A172 (cell line): ENCODE measurements around the gene PALLD. TPM values are rescaled to one million over a fixed set of nuclear protein-coding genes. Genes with fewer than 3 reads are reported as not detected.

Experiments
- DNase-seq: peaks from one replicate; pipeline ENCODE4 v3.0.0-alpha.2; 2015; ENCODE audit warnings: low spot score
- total RNA-seq: library from RNA; depleted of rRNA; stranded (reverse); fragments of >200 nt; shearing (Covaris generic); gene quantifications from 2 replicates; pipeline ENCODE4 v1.2.3, GENCODE V29; 2014

PALLD gene
- total RNA-seq, 1 experiment from 2014 or later: 17.9 TPM

DNA sequence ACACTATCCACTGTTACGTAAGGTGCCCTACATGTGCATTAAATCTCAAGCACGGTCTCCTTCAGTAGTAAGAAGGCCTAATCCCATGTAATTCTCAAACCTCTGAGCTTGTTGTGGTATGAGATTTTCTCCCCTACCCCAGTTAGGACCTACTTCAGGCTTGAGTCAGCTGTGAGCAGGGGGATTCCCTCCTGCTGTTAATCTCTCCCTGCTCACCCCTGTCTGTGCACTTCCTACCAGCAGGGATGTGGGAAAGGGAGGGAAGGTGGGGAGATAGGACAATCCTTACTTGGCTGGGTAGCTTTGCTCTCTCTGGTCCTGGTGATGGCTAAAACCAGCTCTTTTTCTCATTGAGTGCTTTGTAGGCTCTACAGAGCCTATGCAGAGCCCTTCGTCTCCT is 60.8 kb downstream of the PALLD start:
- DNase-seq: no peak

DNA sequence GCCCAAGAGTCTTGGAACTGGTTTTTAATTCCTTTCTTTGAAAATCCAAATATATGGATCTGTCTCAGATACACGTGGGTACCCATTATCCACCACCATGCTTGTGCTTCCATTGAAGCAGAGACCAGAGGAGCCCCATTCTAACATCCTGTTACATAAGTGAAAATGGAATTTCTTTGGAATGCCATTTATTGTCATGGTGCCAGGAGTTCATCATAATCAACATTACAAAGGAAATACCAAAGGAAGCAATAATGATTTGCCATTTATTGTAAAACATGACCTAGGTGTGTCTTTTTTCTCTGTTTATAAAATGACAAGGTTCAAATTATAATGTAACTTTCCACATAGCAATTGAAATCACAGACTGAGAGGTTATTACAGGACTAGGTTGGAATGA is 61.7 kb downstream of the PALLD start:
- peak; percentile 69 for DNase-seq

- no peak for DNase-seq
Observed at GRCh38 chr4:168560184-168561180, 63.6 kb downstream of the PALLD start.

DNA sequence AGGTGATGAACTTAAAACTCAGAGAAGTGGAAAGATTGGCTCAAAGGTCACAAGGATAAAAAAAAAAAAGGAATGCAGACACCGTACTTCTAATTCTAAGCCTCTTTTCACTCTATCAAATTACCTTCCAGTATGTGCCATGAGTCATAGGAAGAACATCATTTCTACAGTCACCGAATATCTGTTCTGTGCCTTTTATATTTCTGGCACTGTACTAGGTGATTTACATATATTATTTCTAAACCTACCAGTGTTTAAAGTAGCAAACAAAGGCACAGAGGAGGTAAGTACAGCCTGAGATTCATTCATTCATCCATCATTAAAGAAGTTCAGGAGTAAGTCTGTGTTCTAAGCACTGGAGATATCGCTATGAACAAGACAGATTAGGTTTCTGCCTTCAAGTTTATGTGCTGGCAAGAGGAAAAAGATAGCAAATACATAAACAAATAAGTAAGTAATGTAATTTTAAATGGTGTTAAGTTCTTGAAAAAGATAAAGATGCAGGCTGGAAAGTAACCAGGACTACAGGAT is 65.3 kb downstream of the PALLD start:
- DNase-seq: peak; percentile 49

- no peak for DNase-seq
Observed at GRCh38 chr4:168564023-168564422, 67.2 kb downstream of the PALLD start.

- DNase-seq: no peak
Observed at GRCh38 chr4:168565130-168565529, 68.3 kb downstream of the PALLD start.

DNA sequence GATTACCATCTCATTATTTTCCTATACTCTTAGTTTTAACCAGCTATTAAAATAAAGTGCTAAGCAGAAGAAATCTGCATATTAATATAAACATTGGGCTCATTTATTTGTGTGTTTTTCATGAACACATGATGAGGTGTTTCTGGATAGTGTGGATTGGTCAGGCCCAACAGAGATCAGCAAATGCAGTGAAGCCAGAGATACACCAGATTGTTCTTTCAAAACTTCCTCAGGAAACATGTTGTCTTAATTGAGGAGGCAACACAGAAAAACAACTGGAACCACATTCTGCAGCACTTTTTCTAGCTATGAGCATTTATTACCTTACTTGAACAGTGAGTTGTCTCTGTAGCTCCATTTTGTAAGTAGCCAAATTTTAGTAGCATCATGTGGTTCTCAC is 69.9 kb downstream of the PALLD start:
- DNase-seq: no peak

- DNase-seq: no peak
Observed at GRCh38 chr4:168569066-168569930, 72.4 kb downstream of the PALLD start.

- DNase-seq: no peak
Observed at GRCh38 chr4:168569931-168570276, 73.1 kb downstream of the PALLD start.

- no peak for DNase-seq
Observed at GRCh38 chr4:168570466-168570865, 73.6 kb downstream of the PALLD start.

DNA sequence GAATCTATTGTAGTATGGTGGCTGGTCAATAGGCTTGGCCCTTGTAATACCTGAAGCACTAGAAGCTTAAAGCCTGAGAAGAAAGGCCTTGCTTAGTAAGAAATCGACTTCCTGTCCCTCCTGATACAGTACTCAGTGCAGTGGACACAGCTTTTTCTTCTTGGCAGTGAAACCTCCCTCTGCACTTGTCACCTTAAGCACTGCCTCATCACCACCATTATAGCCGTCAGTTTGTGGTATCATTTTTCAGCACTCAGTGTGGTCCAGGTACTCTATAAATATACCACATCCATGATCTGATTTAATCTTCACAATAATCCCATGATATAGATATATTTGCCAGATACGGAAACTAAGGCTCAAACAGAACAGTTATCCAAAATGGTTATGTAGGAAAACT is 75.2 kb downstream of the PALLD start:
- no peak for DNase-seq

DNA sequence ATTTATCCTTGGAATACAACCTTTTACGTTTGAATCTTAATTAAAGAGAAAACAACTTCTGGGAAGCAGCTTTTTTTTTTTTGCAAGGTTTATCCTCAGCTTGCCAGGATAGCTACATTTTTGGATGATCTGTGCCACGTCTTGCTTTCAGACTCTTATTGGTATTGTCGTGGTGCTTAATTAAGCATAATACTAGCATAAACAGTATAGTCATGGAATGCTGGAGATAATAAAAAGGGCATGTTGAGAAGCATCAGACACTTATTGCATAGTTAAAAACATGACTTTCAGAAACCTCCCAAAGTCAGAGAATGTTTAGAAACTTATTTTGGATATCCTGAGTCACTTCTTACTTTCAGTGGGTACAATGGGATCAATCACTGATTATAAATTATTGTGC is 77.0 kb downstream of the PALLD start:
- DNase-seq: no peak

DNA sequence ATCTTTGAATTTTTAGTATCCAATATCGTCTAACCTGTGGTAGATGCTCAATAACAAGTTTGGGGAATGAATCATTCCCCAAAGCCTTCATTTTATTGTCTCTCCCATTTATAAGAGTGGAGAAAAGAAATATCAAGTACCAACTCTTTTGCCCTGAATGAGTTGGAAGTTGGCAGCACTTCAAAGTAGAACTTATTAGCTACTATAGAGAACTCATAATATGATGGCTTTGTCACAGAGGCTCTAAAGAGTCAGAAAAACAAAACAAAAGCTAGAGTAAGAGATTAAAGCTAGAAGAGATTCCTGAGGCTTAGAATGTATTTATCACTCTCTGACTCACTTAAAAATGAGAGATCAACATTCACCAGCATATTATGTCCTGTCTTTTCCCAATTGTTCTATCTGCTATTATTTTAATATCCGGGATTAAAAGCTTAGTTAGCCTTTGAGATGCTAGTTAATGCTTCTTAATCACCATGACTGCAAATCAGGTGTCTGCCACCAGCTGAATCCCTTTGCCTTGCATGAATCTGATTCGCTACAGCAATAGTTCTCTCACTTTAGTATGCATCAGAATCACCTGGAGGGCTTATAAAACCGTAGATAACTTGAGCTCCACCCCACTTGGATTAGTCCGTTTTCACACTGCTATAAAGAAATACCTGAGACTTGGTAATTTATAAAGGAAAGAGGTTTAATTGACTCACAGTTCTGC is 77.9 kb downstream of the PALLD start:
- DNase-seq: peak; percentile 72

- no peak for DNase-seq
Observed at GRCh38 chr4:168575473-168575872, 78.6 kb downstream of the PALLD start.

GRCh38 chr4:168577624-168578023 is 80.8 kb downstream of the PALLD start:
- no peak for DNase-seq

DNA sequence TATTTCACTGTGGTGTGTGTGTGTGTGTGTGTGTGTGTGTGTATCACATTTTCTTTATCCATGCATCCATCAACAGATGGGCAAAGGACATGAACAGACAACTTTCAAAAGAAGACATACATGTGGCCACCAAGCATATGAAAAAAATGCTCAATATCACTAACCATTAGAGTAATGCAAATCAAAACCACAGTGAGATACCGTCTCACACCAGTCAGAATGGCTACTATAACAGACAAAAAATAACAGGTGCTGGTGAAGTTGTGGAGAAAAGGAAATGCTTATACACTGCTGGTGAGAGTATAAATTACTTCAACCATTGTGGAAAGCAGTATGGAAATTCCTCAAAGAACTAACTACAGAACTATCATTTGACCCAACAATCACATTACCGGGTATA is 83.4 kb downstream of the PALLD start:
- DNase-seq: no peak

- peak; percentile 67 for DNase-seq
Observed at GRCh38 chr4:168584321-168584771, 87.5 kb downstream of the PALLD start.

DNA sequence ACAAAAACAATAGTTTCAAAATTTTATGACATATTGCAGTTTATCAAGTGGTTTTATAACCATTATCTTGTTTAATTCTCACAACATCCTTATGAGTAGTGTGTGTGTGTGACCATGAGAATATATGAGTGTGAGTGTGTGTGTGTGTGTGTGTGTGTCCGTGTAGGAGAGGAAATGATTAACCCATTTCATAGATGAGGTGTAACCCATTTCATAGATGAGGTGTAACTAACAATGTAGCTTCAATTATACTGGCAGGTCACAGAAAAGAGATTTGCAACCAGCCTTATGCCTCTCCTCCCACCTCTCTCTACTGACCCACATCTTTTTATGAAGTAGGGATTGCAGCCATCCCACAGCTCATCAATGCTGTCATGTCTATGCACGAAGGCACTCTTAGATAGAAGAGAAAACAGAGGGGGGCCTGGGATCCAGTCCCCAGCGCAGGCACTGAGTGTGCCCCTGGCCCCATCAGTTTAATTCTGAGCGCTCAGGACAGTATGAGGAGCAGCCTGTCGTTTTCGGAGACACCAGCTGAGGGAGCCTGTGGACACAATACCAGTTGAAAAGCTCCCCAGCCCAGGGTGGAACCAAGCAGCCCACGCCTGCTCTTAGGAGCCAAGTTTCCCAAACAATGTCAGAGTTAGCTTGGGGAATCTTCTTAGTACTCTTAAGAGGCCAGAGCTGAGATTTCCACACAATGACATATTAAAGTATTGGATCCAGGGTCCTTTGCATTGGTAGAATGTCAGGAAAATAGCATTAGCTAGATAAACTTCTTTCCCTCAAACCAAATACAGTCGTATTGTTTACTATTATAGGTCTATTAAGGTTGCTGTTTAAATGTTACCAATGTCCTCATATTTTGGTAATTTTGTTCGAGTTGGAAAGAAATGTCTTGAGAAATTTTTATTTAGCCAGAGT is 88.6 kb downstream of the PALLD start:
- peak; percentile 74 for DNase-seq

DNA sequence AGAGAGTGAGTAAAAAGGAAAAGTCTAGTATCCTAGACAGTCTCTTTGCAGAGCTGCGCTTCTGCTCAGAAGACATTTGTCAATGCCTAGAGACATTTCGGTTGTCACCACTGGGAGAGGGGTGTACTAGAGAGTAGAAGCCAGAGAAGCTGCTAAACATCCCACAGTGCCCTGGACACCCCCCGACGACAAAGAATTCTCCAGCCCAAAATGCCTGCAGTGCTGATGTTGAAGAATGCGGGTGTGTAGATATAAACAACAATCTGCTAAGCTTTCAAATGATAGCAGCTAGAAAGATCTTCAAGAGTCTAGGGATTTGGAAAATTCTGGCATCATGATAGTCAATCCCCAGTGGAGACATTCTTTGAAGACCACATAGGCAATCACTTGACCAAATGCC is 90.1 kb downstream of the PALLD start:
- no peak for DNase-seq

DNA sequence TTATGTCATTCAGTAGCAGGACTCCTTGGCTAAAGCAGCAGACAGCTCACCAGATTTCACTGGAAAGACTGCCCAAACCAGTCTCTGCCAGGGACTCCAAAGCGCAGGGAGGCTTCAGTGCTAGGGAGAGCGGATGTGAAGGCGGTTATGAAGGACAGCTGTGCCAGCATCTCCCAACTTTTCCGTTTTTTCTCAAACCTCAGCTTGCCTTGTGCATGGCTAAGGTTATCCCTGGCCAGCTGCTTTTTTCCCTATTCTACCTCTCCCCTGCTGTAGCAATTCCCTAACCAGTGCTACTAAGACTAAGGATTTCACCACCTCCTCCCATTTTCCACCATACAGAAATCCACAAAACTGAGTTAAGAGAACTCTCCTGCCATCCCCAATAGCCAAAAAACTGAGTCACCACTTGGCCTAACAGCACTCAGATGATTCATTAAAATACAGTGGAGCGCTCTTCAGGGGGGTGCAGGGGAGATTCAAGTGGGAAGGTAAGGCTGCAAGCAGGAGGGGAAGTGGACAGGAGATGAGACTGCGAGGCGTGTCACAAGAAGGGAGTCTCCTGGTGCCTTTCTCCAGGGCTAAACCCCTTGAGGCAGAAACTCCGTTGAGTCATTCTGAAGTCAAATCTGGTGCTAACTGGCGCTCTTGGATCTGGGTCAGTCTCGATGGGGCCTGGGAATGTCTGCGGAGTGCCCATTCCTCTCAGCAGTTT is 90.7 kb downstream of the PALLD start:
- peak; percentile 84 for DNase-seq
